GM06990 (cell line): ENCODE results near the gene SLC25A3.
A peak's percentile ranks its signal among the peaks of the same experiment; 100 is the strongest.

Experiments
- DNase-seq: peaks from one replicate; pipeline ENCODE4 v3.0.0-alpha.2; 2011; ENCODE audit not compliant: insufficient read length; ENCODE audit errors: extremely low read depth
- H3K27me3 ChIP-seq: replicated peaks from 2 replicates; pipeline ENCODE4 v1.6.0; 2011; ENCODE audit warnings: low read length; ENCODE audit not compliant: control insufficient read depth, insufficient read depth
- H3K36me3 ChIP-seq: 2 replicates; pipeline ENCODE4 v1.5.1; 2011; ENCODE audit warnings: low read length; ENCODE audit not compliant: control insufficient read depth, insufficient read depth
- H3K4me3 ChIP-seq: replicated peaks from 2 replicates; pipeline ENCODE4 v1.5.1; 2011; ENCODE audit warnings: low read depth, mild to moderate bottlenecking, control low read depth, low read length
- CTCF ChIP-seq: IDR thresholded peaks from 2 replicates; pipeline ENCODE4 v1.5.1; 2011; ENCODE audit warnings: low read length, control low read depth, mild to moderate bottlenecking, inconsistent platforms; ENCODE audit not compliant: insufficient read depth, poor library complexity, severe bottlenecking

SLC25A3 gene

GRCh38 chr12:98653866-98654493 lies 60.5 kb downstream of the SLC25A3 start:
- DNase-seq, result no peak
- TF ChIP-seq CTCF, result peak; percentile 60
- no peaks in the 10 kb centered on the region for H3K27me3 ChIP-seq
- no peaks in the 10 kb centered on the region; the same call in none of the 2 replicates for H3K36me3 ChIP-seq
- no peak overlapping the region for H3K4me3 ChIP-seq
